HepG2 (cell line): ENCODE data around the gene ARPC5. TPM values are rescaled to one million over a fixed set of nuclear protein-coding genes. Genes with fewer than 3 reads are reported as not detected.

Source experiments
- ATAC-seq: fragments of 200-7000 bp; cut with Tn5 transposase; 3 replicates; pipeline ENCODE4 v1.9.1; 2020; ENCODE audit warnings: mild to moderate bottlenecking, moderate library complexity
- BruUV-seq: library from RNA; stranded (reverse); fragments of 400-500 nt; replicated peaks from 2 replicates; lab custom pipeline; 2021; lab: Mats Ljungman, UMichigan
- CTCF ChIA-PET: fragments of 300-600 bp; formaldehyde crosslinking; extraction: SDS; loops from one replicate; lab custom pipeline; 2021; ENCODE audit warnings: low total read pairs, inconsistent platforms, low intra/inter-chr PET ratio; lab: Yijun Ruan, JAX
- POLR2A ChIA-PET: fragments of 350-600 bp; sonication (Branson Sonifier 250); formaldehyde crosslinking; loops from one replicate; lab custom pipeline; 2020; ENCODE audit warnings: antibody characterized with exemption, inconsistent platforms; lab: Yijun Ruan, JAX
- DNase-seq: peaks from one replicate; pipeline ENCODE4 v3.0.0-alpha.2; 2015; ENCODE audit warnings: low spot score
- FAIRE-seq: peaks from 3 replicates; lab custom pipeline; 2011; peaks lifted over from hg19 to GRCh38; lab: Jason Lieb, UNC
- H2AFZ ChIP-seq: one replicate; pipeline ENCODE4 v1.6.1; 2011; ENCODE audit warnings: low read length, inconsistent platforms
- H3K27ac ChIP-seq: fragments of 300-600 bp; 3 replicates; pipeline ENCODE4 v1.8.0; 2011; ENCODE audit warnings: mixed run types, mild to moderate bottlenecking, mixed read lengths, low read length, inconsistent platforms; ENCODE audit not compliant: insufficient read depth; ENCODE audit errors: extremely low read length
- H3K27me3 ChIP-seq, 2 experiments: fragments of 200-600 bp in 1 of 2; 2 replicates in 1 of 2; 3 replicates in 1 of 2; pipeline versions ENCODE4 v1.6.0 to v1.8.0; 2011; ENCODE audit warnings: low read length in 2 of 2, mild to moderate bottlenecking in 2 of 2, moderate library complexity in 2 of 2, inconsistent platforms in 1 of 2; ENCODE audit not compliant: insufficient read depth in 2 of 2, control insufficient read depth in 1 of 2
- H3K36me3 ChIP-seq, 2 experiments: fragments of 200-600 bp in 1 of 2; replicated peaks in 1 of 2; 2 replicates in 1 of 2; 3 replicates in 1 of 2; pipeline versions ENCODE4 v1.5.1 to v1.8.0; 2011; ENCODE audit warnings: low read length in 2 of 2, inconsistent platforms in 1 of 2; ENCODE audit not compliant: insufficient read depth in 2 of 2, control insufficient read depth in 1 of 2
- H3K4me1 ChIP-seq: 2 replicates; pipeline ENCODE4 v1.5.1; 2012; ENCODE audit warnings: low read length, inconsistent platforms; ENCODE audit not compliant: insufficient read depth
- H3K4me2 ChIP-seq: 2 replicates; pipeline ENCODE4 v1.6.0; 2011; ENCODE audit warnings: low read depth, low read length, inconsistent platforms
- H3K4me3 ChIP-seq, 3 experiments: fragments of 200-600 bp in 1 of 3; sonication (generic), shearing (Covaris generic) in 1 of 3; replicated peaks in 1 of 3; 2 replicates each; pipeline ENCODE4 v1.5.1; 2011 to 2016; ENCODE audit warnings: low read length in 3 of 3, inconsistent platforms in 2 of 3, low read depth in 2 of 3, mild to moderate bottlenecking in 2 of 3, control low read depth in 1 of 3, mixed read lengths in 1 of 3; ENCODE audit not compliant: insufficient read depth in 1 of 3
- H3K79me2 ChIP-seq: one replicate; pipeline ENCODE4 v1.6.1; 2011; ENCODE audit warnings: low read length, inconsistent platforms; ENCODE audit not compliant: insufficient read depth
- H3K9ac ChIP-seq: 2 replicates; pipeline ENCODE4 v1.6.0; 2011; ENCODE audit warnings: mild to moderate bottlenecking, low read depth, low read length, inconsistent platforms; ENCODE audit not compliant: insufficient read depth
- H3K9me3 ChIP-seq: 2 replicates; pipeline ENCODE4 v1.5.1; 2012; ENCODE audit warnings: mild to moderate bottlenecking, low read length
- H4K20me1 ChIP-seq: 2 replicates; pipeline ENCODE4 v1.6.0; 2011; ENCODE audit warnings: inconsistent platforms, mild to moderate bottlenecking, low read length, moderate library complexity; ENCODE audit not compliant: insufficient read depth
- ARID4A ChIP-seq: sonication (generic); formaldehyde crosslinking; IDR thresholded peaks from 2 replicates; pipeline ENCODE4 v1.5.0; 2020; ENCODE audit warnings: mild to moderate bottlenecking, missing genetic modification reagents, borderline replicate concordance
- EED ChIP-seq: sonication (generic); formaldehyde crosslinking; IDR thresholded peaks from 2 replicates; pipeline ENCODE4 v1.5.0; 2020; ENCODE audit warnings: mild to moderate bottlenecking, missing genetic modification reagents
- FIP1L1 ChIP-seq: fragments of 200-400 bp; formaldehyde crosslinking; IDR thresholded peaks from 2 replicates; pipeline ENCODE4 v1.6.1; 2018; ENCODE audit warnings: low read depth, mild to moderate bottlenecking, low read length, moderate library complexity, borderline replicate concordance; ENCODE audit not compliant: insufficient read depth
- GRHL1 ChIP-seq: sonication (generic); formaldehyde crosslinking; conservative IDR thresholded peaks from 2 replicates; pipeline ENCODE4 v1.8.0; 2022; ENCODE audit warnings: missing genetic modification reagents
- NFE2L1 ChIP-seq: sonication (generic); formaldehyde crosslinking; IDR thresholded peaks from 2 replicates; pipeline ENCODE4 v1.4.0; 2020; ENCODE audit warnings: missing genetic modification reagents, mild to moderate bottlenecking, borderline replicate concordance
- NONO ChIP-seq, 2 experiments: fragments of 450-650 bp in 1 of 2; sonication (generic) in 1 of 2; formaldehyde crosslinking in 1 of 2; IDR thresholded peaks in 1 of 2; conservative IDR thresholded peaks in 1 of 2; 2 replicates each; pipeline versions ENCODE4 v1.6.1 to v1.8.0; 2017 to 2022; ENCODE audit warnings: mild to moderate bottlenecking in 1 of 2, missing genetic modification reagents in 1 of 2, moderate library complexity in 1 of 2
- PCBP1 ChIP-seq: fragments of 200-400 bp; formaldehyde crosslinking; IDR thresholded peaks from 2 replicates; pipeline ENCODE4 v1.6.1; 2017; ENCODE audit warnings: mild to moderate bottlenecking, low read depth, low read length, borderline replicate concordance
- PRMT3 ChIP-seq: sonication (generic); formaldehyde crosslinking; IDR thresholded peaks from 2 replicates; pipeline ENCODE4 v1.8.1; 2022; ENCODE audit warnings: low read depth, mild to moderate bottlenecking, moderate library complexity, missing genetic modification reagents, borderline replicate concordance
- RBM22 ChIP-seq: fragments of 200-400 bp; formaldehyde crosslinking; optimal IDR thresholded peaks from 2 replicates; pipeline ENCODE3; 2017; ENCODE audit warnings: mild to moderate bottlenecking, low read length, moderate library complexity
- SIX4 ChIP-seq: sonication (generic); formaldehyde crosslinking; IDR thresholded peaks from 2 replicates; pipeline ENCODE4 v1.4.0; 2020; ENCODE audit warnings: missing genetic modification reagents
- SNRNP70 ChIP-seq: fragments of 200-400 bp; formaldehyde crosslinking; IDR thresholded peaks from 2 replicates; pipeline ENCODE4 v1.6.1; 2017; ENCODE audit warnings: mild to moderate bottlenecking, low read depth, low read length, moderate library complexity
- SOX5 ChIP-seq: IDR thresholded peaks from 2 replicates; pipeline ENCODE4 v1.6.1; 2016; ENCODE audit warnings: borderline replicate concordance
- SPEN ChIP-seq: sonication (generic); formaldehyde crosslinking; IDR thresholded peaks from 2 replicates; pipeline ENCODE4 v1.5.1; 2020; ENCODE audit warnings: low read depth, mild to moderate bottlenecking, missing genetic modification reagents
- TCF7L2 ChIP-seq: IDR thresholded peaks from 2 replicates; pipeline ENCODE4 v1.6.1; 2011; ENCODE audit warnings: mild to moderate bottlenecking, low read depth, low read length, moderate library complexity
- ZFP90 ChIP-seq: sonication (generic); formaldehyde crosslinking; IDR thresholded peaks from 2 replicates; pipeline ENCODE4 v1.8.0; 2022; ENCODE audit warnings: missing genetic modification reagents, mild to moderate bottlenecking, inconsistent platforms, borderline replicate concordance
- ZNF672 ChIP-seq: sonication (generic); formaldehyde crosslinking; IDR thresholded peaks from 2 replicates; pipeline ENCODE4 v1.8.1; 2022; ENCODE audit warnings: missing genetic modification reagents
- ZNF740 ChIP-seq: sonication (generic); formaldehyde crosslinking; IDR thresholded peaks from 2 replicates; pipeline ENCODE4 v1.4.0; 2020; ENCODE audit warnings: missing genetic modification reagents
- ZZZ3 ChIP-seq: sonication (generic); formaldehyde crosslinking; IDR thresholded peaks from 2 replicates; pipeline ENCODE4 v1.4.0; 2020; ENCODE audit warnings: missing genetic modification reagents, mild to moderate bottlenecking, borderline replicate concordance
- WGBS: methylation state at CpG from one replicate; pipeline ENCODE4 v1.1.6; 2017; ENCODE audit warnings: low lambda C conversion rate; 5-methylcytosine and 5-hydroxymethylcytosine counted together
- in situ Hi-C: cut with HindIII; loops from 2 replicates; pipeline ENCODE4 v1.10.0; 2017; ENCODE audit warnings: low pct_unique_long_range_greater_than_20kb; ENCODE audit not compliant: extremely low pct_ligation_motif_present
- intact Hi-C: fragments of 100-400 bp; cut with micrococcal nuclease; formaldehyde crosslinking; loops from one replicate; pipeline ENCODE4 v1.10.0; 2022; ENCODE audit not compliant: unreplicated experiment
- polyA plus RNA-seq, 8 experiments: library from polyadenylated mRNA; depleted of rRNA in 3 of 8; stranded (reverse) in 7 of 8; unstranded in 1 of 8; fragments of >200 nt; fragmentation: Illumina TruSeq in 4 of 8; extraction: Trizol in 4 of 8; gene quantifications; 2 replicates each; pipeline versions ENCODE4 v1.2.1 to v1.2.3, GENCODE V29; 2011 to 2016; ENCODE audit warnings: low read depth in 4 of 8, missing spikeins in 1 of 8, mixed read lengths in 1 of 8; ENCODE audit not compliant: insufficient read depth in 1 of 8
- total RNA-seq, 5 experiments: library from RNA; depleted of rRNA; stranded (reverse); fragments of >200 nt; fragmentation: Illumina TruSeq; extraction: Trizol; gene quantifications; 2 replicates each; pipeline ENCODE4 v1.2.3, GENCODE V29; 2016; ENCODE audit warnings: low read depth in 1 of 5

The ARPC5 gene
- total and polyA plus RNA-seq, 2 of the 13 experiments (the other 11 are each of a cell fraction or from before 2014, with no cell fraction given), result 48.4 to 106 TPM

GRCh38 chr1:183586926-183587325, 48.7 kb downstream of the ARPC5 start:
- H3K4me2 ChIP-seq, result no peak overlapping the region
- intact Hi-C loops (no loop called here), in situ Hi-C loops (no loop called here)
- H3K27me3 ChIP-seq, result peaks cover 0 to 1% of the 10 kb centered on the region in 2 experiments; a peak in 1 of 5 replicates
- no peak overlapping the region for H3K4me3 ChIP-seq
- ChIA-PET POLR2A (no interaction called here), CTCF (no interaction called here)
- WGBS, result 94% methylated on average over 7 of the region's 8 CpGs
- peaks cover 5% of the 10 kb centered on the region; the same call in 1 of the 2 replicates for H3K4me1 ChIP-seq
- H3K9me3 ChIP-seq, result no peaks in the 10 kb centered on the region
- DNase-seq (no peak), FAIRE-seq (no peak), ATAC-seq (no peak)
- no peak overlapping the region for H3K27ac ChIP-seq
- no peaks in the 10 kb centered on the region for H4K20me1 ChIP-seq
- no peaks in the 10 kb centered on the region for H3K36me3 ChIP-seq
- no peak overlapping the region for H2AFZ ChIP-seq
- H3K79me2 ChIP-seq, result no peaks in the 10 kb centered on the region
- BruUV-seq, result no TSS peak
- no peak overlapping the region for H3K9ac ChIP-seq
- TF ChIP-seq ZNF672 (no peak), SNRNP70 (no peak), NONO (IDR thresholded peaks at IDR 0.05) (no peak), NONO (CRISPR knock-in tag; conservative IDR thresholded peaks at IDR 0.05) (no peak), PCBP1 (no peak), TCF7L2 (no peak), SOX5 (CRISPR knock-in tag) (no peak), SPEN (CRISPR knock-in tag) (no peak), GRHL1 (no peak), SIX4 (CRISPR knock-in tag) (no peak), ZFP90 (CRISPR knock-in tag) (no peak), NFE2L1 (no peak), EED (CRISPR knock-in tag) (no peak), RBM22 (no peak), ZNF740 (CRISPR knock-in tag) (no peak), ZZZ3 (CRISPR knock-in tag) (no peak), PRMT3 (CRISPR knock-in tag) (no peak), ARID4A (CRISPR knock-in tag) (no peak), FIP1L1 (no peak)
